Activated T-cell treated with anti-CD3 and anti-CD28 coated beads, Interleukin-2, amount 50 U/mL, for 1 hour (primary cell): ENCODE results near the gene EDA2R.

Experiments used
- DNase-seq: peaks from one replicate; pipeline ENCODE4 v3.0.0-alpha.2; 2020

Gene EDA2R, protein sequence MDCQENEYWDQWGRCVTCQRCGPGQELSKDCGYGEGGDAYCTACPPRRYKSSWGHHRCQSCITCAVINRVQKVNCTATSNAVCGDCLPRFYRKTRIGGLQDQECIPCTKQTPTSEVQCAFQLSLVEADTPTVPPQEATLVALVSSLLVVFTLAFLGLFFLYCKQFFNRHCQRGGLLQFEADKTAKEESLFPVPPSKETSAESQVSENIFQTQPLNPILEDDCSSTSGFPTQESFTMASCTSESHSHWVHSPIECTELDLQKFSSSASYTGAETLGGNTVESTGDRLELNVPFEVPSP

GRCh38 chrX:66638591-66639500, at the start of gene EDA2R:
Gene EDA2R, minus strand, starts transcription at chrX:66639078. Its CDS starts 23,058 bp downstream, at chrX:66616020.
- DNase-seq, result no peak

- DNase-seq, result no peak
Observed at GRCh38 chrX:66684196-66684595, 45.3 kb upstream of the EDA2R start.

DNA sequence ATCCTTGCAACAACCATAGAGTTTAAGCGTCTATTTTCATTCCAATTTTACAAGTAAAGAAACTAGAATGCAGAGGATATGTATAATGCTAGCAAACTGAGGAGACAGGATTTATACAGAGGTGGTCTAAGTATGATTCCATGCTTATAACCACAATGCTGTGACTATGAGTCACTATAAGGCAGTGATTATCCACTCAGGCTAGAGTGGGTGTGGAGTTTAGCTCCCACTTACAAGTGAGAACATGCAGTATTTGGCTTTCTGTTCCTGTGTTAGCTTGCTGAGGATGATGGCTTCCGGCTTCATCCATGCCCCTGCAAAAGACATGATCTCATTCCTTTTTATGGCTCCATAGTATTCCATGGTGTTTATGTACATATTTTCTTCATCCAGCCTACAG, 41.6 kb upstream of the EDA2R start:
- no peak for DNase-seq

DNA sequence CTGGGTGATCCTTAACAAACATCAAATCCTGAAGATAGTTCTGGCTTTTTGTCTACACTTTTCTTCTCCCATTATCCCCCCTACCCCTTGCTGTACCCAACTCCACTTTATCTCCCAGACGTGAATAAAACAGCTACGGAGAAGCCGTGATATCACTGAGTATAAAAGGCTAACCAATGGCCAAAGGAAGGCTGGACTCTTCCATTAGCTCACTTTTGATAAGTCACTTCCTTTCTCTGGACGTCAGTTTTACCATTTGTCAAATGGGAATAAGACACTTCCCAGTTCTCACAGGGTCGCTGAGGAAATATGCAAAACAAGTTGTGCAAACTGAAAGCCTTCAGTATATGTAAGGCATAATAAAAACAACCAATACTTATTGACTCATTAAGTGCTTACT, 38.6 kb upstream of the EDA2R start:
- no peak for DNase-seq

DNA sequence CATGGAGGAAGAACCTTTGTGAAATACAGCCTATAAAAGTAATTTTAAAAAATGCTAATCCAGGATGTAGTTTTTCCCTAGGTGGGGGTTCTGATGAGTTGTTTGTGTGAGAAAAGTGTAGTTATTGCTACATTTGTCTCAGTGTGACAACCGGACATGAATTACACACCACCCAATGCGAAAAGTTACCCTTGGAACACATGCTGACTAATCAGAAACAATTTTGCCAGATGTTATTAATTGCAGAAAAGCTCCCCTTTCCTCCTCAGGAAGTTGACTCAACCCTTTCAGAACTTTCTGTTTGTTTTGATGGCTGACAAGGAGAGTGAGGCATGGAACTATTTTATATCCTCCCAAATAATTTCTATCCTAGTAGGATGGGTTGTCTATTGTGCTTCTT, 38.1 kb upstream of the EDA2R start:
- no peak for DNase-seq

DNA sequence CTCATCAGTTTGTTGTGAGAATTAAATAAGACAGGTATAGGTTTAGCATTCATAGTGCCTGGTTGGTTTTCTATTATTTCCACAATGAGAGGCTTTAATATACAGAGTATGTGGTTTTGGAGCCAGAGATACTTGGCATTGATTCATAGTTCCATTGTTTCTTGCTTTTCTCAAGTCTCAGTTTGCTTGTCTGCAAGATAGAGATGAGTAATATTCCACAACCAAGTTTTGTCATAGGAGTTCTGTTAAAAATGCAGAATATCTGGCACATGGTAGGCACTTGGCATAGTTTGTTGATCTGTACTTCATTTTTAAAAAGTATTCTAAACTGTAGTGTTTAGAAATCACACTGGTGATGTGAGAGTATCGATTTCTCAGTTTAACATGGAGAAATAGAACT, 37.5 kb upstream of the EDA2R start:
- DNase-seq, result no peak

DNA sequence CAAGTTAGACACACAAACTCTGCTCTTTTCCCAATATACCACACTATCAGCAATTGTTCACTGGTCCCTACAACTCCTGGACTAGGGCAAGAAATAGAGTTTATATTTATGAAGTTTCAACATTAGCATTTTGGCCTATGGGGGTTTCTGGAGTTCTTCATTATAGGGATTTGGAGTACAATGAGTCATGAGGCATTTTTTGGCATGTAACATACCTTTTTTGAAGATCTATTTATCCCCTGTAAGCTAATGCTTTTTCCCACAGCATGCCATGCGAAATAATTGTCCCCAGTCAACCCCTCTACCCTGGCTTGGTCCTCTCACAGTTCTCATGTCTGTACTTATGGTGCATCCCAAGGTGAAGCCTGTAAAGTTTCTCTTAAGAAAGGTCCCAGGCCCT, 36.7 kb upstream of the EDA2R start:
- no peak for DNase-seq

DNA sequence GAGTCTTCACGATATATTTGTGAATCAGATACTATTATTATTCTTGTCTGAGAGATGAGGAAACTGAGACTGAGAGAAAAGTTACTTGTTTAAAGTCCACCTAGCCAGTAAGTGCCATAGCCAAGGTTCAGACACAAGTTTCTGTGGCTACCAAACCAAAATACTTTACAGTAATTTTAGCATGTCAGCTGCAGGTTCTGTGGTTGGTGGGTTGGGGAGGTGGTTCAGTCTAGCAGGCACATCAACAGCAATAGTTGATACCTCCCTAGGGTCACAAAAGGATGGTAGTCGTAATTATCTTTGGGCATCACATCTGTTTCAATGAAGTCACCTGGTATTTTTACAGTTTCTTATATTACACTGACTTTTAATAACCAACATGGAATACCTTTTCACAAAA, 35.6 kb upstream of the EDA2R start:
- no peak for DNase-seq

- DNase-seq, result no peak
Observed at GRCh38 chrX:66672106-66672505, 33.2 kb upstream of the EDA2R start.

DNA sequence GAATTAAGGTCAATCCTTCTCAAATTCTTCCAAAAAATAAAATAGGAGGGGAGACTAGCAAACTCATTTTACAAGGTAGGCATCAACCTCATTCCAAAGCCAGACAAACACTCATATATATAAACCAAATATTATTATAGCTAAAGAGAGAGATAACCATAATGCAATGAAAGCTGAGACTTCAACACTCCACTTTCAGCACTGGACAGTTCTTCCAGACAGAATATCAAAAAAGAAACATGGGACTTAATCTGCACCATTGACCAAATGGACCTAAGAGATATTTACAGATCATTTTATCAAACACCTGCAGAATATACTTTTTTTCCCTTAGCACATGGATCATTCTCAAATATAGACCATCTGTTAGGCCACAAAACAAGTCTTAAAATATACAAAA, 15.5 kb upstream of the EDA2R start:
- DNase-seq, result no peak

GRCh38 chrX:66635360-66635759, 3.5 kb downstream of the EDA2R start:
- no peak for DNase-seq

DNA sequence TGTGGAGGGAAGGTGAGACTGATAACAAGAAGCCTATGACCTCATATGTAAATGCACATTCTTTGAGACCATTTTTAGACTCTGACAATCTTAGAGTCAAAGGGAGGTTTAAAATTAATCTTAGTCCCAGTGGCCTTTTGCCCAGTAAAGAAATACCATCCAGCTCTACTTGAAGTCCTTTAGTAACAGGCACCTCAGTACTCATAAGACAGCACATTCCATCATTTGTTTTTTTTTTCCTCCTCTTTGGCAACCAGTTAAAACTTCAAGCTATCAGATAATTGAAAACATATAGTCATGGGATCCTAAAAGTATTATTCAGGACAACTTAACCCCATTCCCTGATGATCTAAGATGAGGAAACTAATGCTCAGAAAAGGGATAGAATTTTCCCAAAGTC, 4.6 kb downstream of the EDA2R start:
- no peak for DNase-seq

GRCh38 chrX:66633541-66633940, 5.3 kb downstream of the EDA2R start:
- DNase-seq, result no peak

GRCh38 chrX:66632981-66633380, 5.9 kb downstream of the EDA2R start:
- no peak for DNase-seq

- DNase-seq, result no peak
Observed at GRCh38 chrX:66632473-66632872, 6.4 kb downstream of the EDA2R start.

DNA sequence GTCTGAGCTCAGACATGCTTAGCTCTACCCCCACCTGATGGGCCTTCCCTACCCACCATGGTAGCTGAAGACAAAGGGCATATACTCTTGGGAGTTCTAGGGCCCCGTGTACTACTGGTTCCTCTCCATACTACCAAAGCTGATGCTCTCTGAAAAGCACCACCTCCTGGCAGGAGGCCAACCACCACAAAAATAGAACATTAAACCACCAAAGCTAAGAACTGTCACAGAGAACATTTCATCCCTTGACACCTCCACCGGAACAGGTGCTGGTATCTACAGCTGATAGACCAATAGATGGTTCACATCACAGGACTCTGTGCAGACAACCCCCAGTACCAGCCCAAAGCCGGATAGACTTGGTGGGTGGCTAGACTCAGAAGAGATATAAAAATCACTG, 13.4 kb downstream of the EDA2R start:
- no peak for DNase-seq

DNA sequence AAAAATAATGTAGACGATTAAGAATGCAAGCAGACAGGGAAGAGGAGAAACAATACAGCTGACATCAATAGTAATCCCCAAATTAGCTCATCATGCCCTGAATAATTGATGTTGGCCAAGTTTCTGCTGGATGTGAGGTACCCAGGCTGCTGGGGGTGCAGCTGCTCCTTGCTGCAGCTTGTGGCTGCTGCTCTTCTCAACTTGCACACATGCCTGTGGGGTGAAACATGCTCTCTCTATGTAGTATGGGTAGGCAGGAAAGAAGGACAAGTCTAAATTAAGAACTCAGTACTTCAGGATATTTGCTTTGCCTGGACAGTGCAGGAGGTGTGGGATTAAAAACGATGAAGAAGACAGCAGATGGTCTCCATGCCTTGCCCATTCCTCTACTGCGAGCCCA, 16.7 kb downstream of the EDA2R start:
- no peak for DNase-seq

- DNase-seq, result no peak
Observed at GRCh38 chrX:66616944-66617343, 21.9 kb downstream of the EDA2R start.

- DNase-seq, result no peak
Observed at GRCh38 chrX:66602381-66602938, 36.4 kb downstream of the EDA2R start.

DNA sequence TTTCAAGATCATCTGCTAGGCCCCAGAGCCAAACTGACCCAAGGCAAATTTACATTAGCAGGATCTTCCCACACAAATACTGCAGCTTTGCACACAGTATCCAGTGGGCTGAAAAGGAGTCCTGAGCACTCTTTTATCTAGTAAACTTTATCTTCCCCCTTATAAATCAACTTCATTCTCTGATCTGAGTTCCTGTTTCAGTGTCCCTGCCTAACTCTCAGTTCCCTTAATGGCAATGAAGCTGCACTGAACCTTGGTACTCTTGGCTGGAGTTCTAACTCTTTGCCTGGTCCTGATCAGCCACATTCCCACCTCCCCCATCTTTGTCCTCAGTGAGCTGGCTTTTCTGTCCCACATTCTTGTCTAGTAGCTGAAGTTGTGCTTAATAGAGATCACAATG, 37.4 kb downstream of the EDA2R start:
- DNase-seq, result no peak

DNA sequence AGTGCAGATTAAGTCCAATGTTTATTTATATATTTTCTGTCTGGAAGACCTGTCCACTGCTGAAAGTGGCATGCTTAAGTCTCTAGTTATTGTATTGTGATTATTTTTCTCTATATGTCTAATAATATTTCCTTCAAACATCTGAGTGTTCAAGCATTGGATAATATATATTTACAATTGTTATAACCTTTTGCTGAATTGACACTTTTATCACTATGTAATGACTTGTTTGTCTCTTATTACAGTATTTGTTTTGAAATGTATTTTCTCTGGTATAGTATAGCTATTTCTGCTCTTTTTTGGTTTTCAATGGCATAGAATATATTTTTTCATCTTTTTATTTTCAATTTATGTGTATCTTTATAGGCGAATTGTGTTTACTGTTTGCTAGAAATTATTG, 59.7 kb downstream of the EDA2R start:
- DNase-seq, result no peak

DNA sequence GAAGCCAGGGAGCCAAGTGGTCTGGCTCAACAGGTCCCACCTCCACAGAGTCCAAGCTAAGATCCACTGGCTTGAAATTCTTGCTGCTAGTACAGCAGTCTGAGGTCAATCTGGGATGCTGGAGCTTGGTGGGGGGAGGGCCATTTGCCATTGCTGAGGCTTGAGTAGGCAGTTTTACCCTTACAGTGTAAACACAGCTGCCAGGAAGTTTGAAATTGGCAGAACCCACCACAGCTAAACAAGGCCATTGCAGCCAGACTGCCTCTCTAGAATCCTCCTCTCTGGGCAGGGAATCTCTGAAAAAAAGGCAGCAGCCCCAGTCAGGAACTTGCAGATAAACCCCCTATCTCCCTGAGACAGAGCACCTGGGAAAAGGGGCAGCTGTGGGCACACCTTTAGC, 84.9 kb downstream of the EDA2R start:
- no peak for DNase-seq

- DNase-seq, result no peak
Observed at GRCh38 chrX:66547847-66548369, 91.0 kb downstream of the EDA2R start.
